Measurements from ENCODE around the gene ARID5B.

Gene ARID5B

GRCh38 chr10:62054408-62054807 lies 152.9 kb downstream of the ARID5B start:
- no peak overlapping the region for H3K4me3 ChIP-seq (ENCODE audit: low read depth, low read length)
- no peak for DNase-seq (ENCODE audit: low read depth)
- no peak for TF ChIP-seq MAX (IDR thresholded peaks at IDR 0.05; ENCODE audit: low read depth, low read length)
- TF ChIP-seq MYC (IDR thresholded peaks at IDR 0.05; ENCODE audit: low read depth, low read length), result no peak
- TF ChIP-seq POLR2A (IDR thresholded peaks at IDR 0.05; ENCODE audit: extremely low read depth, insufficient read length), result no peak
- TF ChIP-seq CTCF (IDR thresholded peaks at IDR 0.05; ENCODE audit: low read depth, low read length), result no peak

DNA sequence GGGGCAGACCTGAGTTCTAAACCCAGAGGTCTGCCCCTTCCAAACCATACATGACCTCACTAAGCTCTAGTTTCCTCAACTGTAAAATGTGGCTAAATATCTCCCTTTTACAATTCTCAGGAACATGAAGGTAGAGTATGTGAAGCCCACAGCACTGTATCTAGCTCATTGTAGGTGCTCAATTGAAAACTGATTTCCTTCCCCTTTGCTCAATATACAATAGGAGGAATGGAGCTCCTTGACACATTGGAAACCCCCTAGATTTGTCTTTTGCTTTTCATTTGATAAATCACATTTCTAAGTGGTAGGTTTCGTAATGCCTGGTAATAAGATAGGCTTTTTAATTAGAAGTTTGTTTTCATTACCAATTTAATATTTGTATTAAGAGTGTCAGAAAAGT lies 153.3 kb downstream of the ARID5B start:
- no peak for DNase-seq (ENCODE audit: low read depth)
- no peak overlapping the region for H3K4me3 ChIP-seq (ENCODE audit: low read depth, low read length)
- TF ChIP-seq POLR2A (IDR thresholded peaks at IDR 0.05; ENCODE audit: extremely low read depth, insufficient read length) (no peak), MAX (IDR thresholded peaks at IDR 0.05; ENCODE audit: low read depth, low read length) (no peak), MYC (IDR thresholded peaks at IDR 0.05; ENCODE audit: low read depth, low read length) (no peak), CTCF (IDR thresholded peaks at IDR 0.05; ENCODE audit: low read depth, low read length) (no peak)

DNA sequence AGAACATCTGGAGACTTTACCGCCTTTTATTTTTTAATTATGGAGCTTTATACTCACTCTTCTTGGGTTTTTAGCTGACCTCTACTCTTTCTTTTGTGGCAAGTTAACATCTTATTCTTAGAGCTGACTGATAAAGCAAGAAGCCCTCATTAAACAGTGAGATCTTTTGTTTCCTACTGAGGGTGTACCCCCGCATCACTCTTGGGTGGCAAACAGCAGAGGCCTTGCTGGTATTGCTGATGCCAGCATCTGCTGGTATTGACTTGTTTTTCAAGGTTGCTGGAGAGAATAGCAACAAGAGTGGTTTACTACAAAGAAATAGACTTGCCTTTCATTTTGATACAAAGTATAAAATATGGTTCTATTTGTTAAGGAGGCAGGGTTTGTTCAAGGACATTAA lies 154.7 kb downstream of the ARID5B start:
- no peak for DNase-seq (ENCODE audit: low read depth)
- H3K4me3 ChIP-seq (ENCODE audit: low read depth, low read length), result no peak overlapping the region
- TF ChIP-seq POLR2A (IDR thresholded peaks at IDR 0.05; ENCODE audit: extremely low read depth, insufficient read length) (no peak), MYC (IDR thresholded peaks at IDR 0.05; ENCODE audit: low read depth, low read length) (no peak), MAX (IDR thresholded peaks at IDR 0.05; ENCODE audit: low read depth, low read length) (no peak), CTCF (IDR thresholded peaks at IDR 0.05; ENCODE audit: low read depth, low read length) (no peak)

GRCh38 chr10:62056698-62057097 lies 155.2 kb downstream of the ARID5B start:
- no peak overlapping the region for H3K4me3 ChIP-seq (ENCODE audit: low read depth, low read length)
- TF ChIP-seq MAX (IDR thresholded peaks at IDR 0.05; ENCODE audit: low read depth, low read length), result no peak
- no peak for TF ChIP-seq POLR2A (IDR thresholded peaks at IDR 0.05; ENCODE audit: extremely low read depth, insufficient read length)
- no peak for DNase-seq (ENCODE audit: low read depth)

DNA sequence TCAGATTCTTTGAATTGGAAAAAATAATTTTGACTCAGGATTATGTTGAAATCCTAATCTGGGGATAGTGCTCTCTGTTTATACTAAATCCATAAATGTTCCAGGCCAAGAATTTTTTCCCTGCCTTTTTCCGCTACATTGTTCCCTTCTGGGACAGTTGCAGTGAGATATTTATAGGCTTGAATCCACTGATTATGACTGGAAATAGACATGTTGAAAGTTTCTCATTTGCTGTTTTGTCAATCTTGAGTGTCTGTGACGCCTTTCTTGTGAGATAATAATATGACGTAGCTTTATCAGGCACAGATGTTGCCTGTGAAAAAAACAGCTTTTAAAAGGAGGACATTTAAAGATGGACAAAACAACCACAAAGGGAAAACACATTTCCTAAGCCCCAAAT lies 155.9 kb downstream of the ARID5B start:
- TF ChIP-seq MYC (IDR thresholded peaks at IDR 0.05; ENCODE audit: low read depth, low read length) (no peak), POLR2A (IDR thresholded peaks at IDR 0.05; ENCODE audit: extremely low read depth, insufficient read length) (no peak), MAX (IDR thresholded peaks at IDR 0.05; ENCODE audit: low read depth, low read length) (no peak)
- DNase-seq (ENCODE audit: low read depth), result no peak
- no peak overlapping the region for H3K4me3 ChIP-seq (ENCODE audit: low read depth, low read length)

DNA sequence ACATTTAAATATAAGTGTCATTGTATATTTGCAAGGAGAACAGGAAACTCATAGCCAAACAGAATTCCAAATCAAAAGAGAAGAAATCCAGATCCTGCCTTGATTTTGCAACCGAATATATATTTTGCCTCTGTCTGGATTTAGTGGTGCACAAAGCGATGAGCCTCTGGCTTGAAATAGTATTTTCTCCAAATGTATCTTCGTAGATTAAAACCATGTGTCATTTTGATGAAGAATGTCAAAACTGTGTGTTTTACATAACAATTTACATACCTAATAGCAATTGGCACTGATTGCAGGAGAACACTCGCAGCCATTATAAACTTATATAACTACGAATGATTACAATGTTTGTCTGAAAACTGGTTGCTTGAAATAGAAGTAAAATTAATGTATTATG lies 156.4 kb downstream of the ARID5B start:
- no peak overlapping the region for H3K4me3 ChIP-seq (ENCODE audit: low read depth, low read length)
- TF ChIP-seq CTCF (IDR thresholded peaks at IDR 0.05; ENCODE audit: low read depth, low read length) (no peak), MAX (IDR thresholded peaks at IDR 0.05; ENCODE audit: low read depth, low read length) (no peak), MYC (IDR thresholded peaks at IDR 0.05; ENCODE audit: low read depth, low read length) (no peak), POLR2A (IDR thresholded peaks at IDR 0.05; ENCODE audit: extremely low read depth, insufficient read length) (no peak)
- DNase-seq (ENCODE audit: low read depth), result no peak

GRCh38 chr10:62058476-62058875 lies 157.0 kb downstream of the ARID5B start:
- no peak overlapping the region for H3K4me3 ChIP-seq (ENCODE audit: low read depth, low read length)
- DNase-seq (ENCODE audit: low read depth), result no peak
- no peak for TF ChIP-seq CTCF (IDR thresholded peaks at IDR 0.05; ENCODE audit: low read depth, low read length)
